OCI-LY1 (cell line): Measurements from ENCODE around the gene SERTAD2.

Experiments
- EZH2 ChIP-seq: fragments of 200-600 bp; sonication (generic), shearing (Covaris generic); IDR thresholded peaks from 2 replicates; pipeline ENCODE4 v1.8.0; 2017; ENCODE audit warnings: borderline replicate concordance, mixed run types, mild to moderate bottlenecking, antibody characterized with exemption, low read length, moderate library complexity, mixed read lengths
- TF ChIP-seq, protein P1 (sequence below): fragments of 200-600 bp; sonication (generic), shearing (Covaris generic); IDR thresholded peaks from 2 replicates; pipeline ENCODE4 v1.5.1; 2017; ENCODE audit warnings: mild to moderate bottlenecking, antibody characterized with exemption, low read length, moderate library complexity, mixed read lengths

- TF ChIP-seq, protein P1, sequence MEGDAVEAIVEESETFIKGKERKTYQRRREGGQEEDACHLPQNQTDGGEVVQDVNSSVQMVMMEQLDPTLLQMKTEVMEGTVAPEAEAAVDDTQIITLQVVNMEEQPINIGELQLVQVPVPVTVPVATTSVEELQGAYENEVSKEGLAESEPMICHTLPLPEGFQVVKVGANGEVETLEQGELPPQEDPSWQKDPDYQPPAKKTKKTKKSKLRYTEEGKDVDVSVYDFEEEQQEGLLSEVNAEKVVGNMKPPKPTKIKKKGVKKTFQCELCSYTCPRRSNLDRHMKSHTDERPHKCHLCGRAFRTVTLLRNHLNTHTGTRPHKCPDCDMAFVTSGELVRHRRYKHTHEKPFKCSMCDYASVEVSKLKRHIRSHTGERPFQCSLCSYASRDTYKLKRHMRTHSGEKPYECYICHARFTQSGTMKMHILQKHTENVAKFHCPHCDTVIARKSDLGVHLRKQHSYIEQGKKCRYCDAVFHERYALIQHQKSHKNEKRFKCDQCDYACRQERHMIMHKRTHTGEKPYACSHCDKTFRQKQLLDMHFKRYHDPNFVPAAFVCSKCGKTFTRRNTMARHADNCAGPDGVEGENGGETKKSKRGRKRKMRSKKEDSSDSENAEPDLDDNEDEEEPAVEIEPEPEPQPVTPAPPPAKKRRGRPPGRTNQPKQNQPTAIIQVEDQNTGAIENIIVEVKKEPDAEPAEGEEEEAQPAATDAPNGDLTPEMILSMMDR = no peak
- TF ChIP-seq EZH2 = no peak
These were observed 43.8 kb downstream of the SERTAD2 start for GRCh38 chr2:64609942-64610281.
